ENCODE results near the gene ARHGAP6. TPM values are rescaled to one million over a fixed set of nuclear protein-coding genes. Genes with fewer than 3 reads are reported as not detected.

The ARHGAP6 gene
- total RNA-seq, 1 experiment from 2014 or later: 0.07 TPM

DNA sequence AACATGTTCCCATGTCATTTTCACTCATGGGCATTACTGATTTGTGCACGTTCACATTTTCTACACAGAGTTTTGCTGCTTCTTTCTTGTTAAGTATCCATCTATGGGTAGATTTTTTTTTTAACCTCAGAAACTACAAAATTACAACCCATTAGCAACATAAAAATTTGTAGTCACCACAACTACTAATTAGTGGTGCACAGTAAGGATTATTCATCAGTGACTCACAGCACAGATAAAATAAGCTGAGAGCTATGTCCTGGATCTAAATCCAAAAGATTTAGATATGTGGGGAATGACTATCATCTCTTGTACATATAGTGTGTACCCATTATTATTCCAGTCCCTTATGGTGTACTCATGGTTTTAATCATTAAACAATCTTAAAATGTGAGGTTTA, 392.2 kb downstream of the ARHGAP6 start:
- H3K23ac ChIP-seq (ENCODE audit: insufficient read length, low read depth, low read length): no peak overlapping the region
- no peaks in the 10 kb centered on the region for H3K79me2 ChIP-seq (ENCODE audit: insufficient read depth, low read length)
- H3K4me1 ChIP-seq (ENCODE audit: insufficient read depth, low read length): no peaks in the 10 kb centered on the region
- TF ChIP-seq CTCF (conservative IDR thresholded peaks at IDR 0.05): no peak
- no CpG with 5 or more reads among the region's 1 CpG for WGBS (ENCODE audit: extremely low coverage, insufficient read length, low lambda C conversion rate)
- no peak overlapping the region for H3K27ac ChIP-seq (ENCODE audit: insufficient read length, low read depth, low read length)
- H3K27me3 ChIP-seq (ENCODE audit: insufficient read depth, low read length): no peaks in the 10 kb centered on the region
- H2BK12ac ChIP-seq (ENCODE audit: insufficient read length, low read depth, low read length): no peak overlapping the region
- H2AFZ ChIP-seq (ENCODE audit: low read length): no peak overlapping the region
- H2BK15ac ChIP-seq (ENCODE audit: low read depth, low read length): no peak overlapping the region
- no peak overlapping the region for H4K5ac ChIP-seq (ENCODE audit: insufficient read length, low read depth, low read length)
- Mint-ChIP-seq H3K4me3 (no peak overlapping the region), H3K36me3 (ENCODE audit: insufficient read depth in 1 of 3, low read depth in 3 of 3) (0 out of 7 replicates have a peak, but pooled peaks cover 0 to 4% (median 0%) of the 10 kb centered on the region in 3 experiments), H3K4me1 (no peaks in the 10 kb centered on the region), H3K27me3 (ENCODE audit: low read depth) (peaks cover 2% of the 10 kb centered on the region), H3K27ac (no peak overlapping the region), H3K9me3 (peaks cover 49 to 55% of the 10 kb centered on the region in 2 experiments)
- H4K20me1 ChIP-seq (ENCODE audit: control insufficient read depth, insufficient read depth, insufficient read length): no peaks in the 10 kb centered on the region
- H2BK5ac ChIP-seq (ENCODE audit: insufficient read length, low read length): no peak overlapping the region
- no peaks in the 10 kb centered on the region for H3K23me2 ChIP-seq (ENCODE audit: insufficient read length, low read depth, low read length, poor library complexity, severe bottlenecking)
- no peaks in the 10 kb centered on the region for H3K9me3 ChIP-seq (ENCODE audit: control insufficient read depth, low read depth, low read length)
- H2AK5ac ChIP-seq (ENCODE audit: insufficient read length, low read length): no peak overlapping the region
- no peak for DNase-seq
- no peak overlapping the region for H3T11ph ChIP-seq (ENCODE audit: low read length)
- no peak overlapping the region for H4K8ac ChIP-seq (replicated peaks; ENCODE audit: insufficient read length, low read depth, low read length)
- no peak overlapping the region for H4K91ac ChIP-seq (ENCODE audit: insufficient read length, low read depth, low read length)
- no peak overlapping the region for H3K4ac ChIP-seq (ENCODE audit: low read depth, low read length)
- H3K4me2 ChIP-seq (ENCODE audit: insufficient read depth, insufficient read length, low read length): no peak overlapping the region
- no peak overlapping the region for H3K14ac ChIP-seq (ENCODE audit: insufficient read depth, low read length)
- no peak overlapping the region for H3K56ac ChIP-seq (ENCODE audit: insufficient read length, low read depth, low read length)
- H3K9ac ChIP-seq (ENCODE audit: extremely low read depth, insufficient read length, low read length): no peak overlapping the region
- H2BK120ac ChIP-seq (ENCODE audit: low read depth, low read length, poor library complexity, severe bottlenecking): no peak overlapping the region
- no peaks in the 10 kb centered on the region for H3K79me1 ChIP-seq (ENCODE audit: insufficient read depth, low read depth, low read length, poor library complexity, severe bottlenecking)
- no peak overlapping the region for H2BK20ac ChIP-seq (ENCODE audit: low read depth, low read length, poor library complexity, severe bottlenecking)
- H3K18ac ChIP-seq (ENCODE audit: insufficient read length, low read depth, low read length): no peak overlapping the region

All from H9 (cell line).